Mesenteric fat pad (tissue), 1 donor: ENCODE data around the gene NEIL1. TPM values are rescaled to one million over a fixed set of nuclear protein-coding genes. Genes with fewer than 3 reads are reported as not detected.

Source experiments
- DNase-seq: peaks from one replicate; pipeline ENCODE4 v3.0.0-alpha.2; 2020; ENCODE audit warnings: low spot score
- total RNA-seq: library from RNA; stranded (reverse); fragmentation: NEBNext Ultra II Directional; extraction: Animal tissue kit (Norgen Biotek cat#: 25700); gene quantifications from one replicate; pipeline ENCODE4 v1.2.1, GENCODE V29; 2021
- donor health status: DM: yes; HTN: yes; CAD: no.

The NEIL1 gene
- total RNA-seq, 1 donor from 2014 or later: 17.9 TPM

DNA sequence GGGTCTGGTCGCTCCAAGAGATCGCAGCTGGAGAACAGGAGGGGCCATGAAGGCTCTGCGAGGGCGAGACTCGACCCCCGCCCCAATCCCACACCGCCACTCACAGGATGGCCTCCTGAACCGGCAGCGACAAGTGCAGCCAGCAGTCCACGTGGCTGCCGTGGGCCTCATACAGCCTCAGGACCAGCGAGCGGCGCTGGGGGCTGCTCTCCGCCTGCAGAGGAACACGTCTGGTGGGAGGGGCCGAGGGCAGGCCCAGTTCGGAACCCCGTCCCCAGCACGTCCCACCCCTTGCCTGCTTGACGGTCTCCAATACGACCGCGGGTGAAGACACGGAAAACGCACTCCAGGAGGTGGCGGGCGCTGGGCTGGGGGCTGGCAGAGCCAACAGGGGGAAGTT lies 9.2 kb downstream of the NEIL1 start:
- no peak for DNase-seq

DNA sequence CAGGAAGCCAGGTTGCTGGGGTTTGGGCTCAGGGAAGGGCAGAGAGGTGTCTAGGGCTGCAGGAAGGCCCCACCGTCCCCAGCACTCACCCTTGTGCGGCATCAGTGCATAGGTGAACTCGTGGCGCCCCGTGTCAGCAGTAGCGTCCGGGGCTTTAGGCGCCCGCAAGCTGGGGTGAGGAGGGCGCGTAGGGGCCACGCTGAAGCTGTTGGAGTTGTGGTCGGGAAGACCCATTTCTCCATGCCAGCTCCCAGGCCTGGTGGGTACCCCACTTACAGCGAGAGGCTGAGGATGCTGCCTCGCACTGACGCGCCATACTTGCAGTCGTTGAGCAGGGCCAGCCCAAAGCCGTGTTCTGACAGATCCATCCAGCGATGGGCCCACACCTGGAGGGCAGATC lies 9.7 kb downstream of the NEIL1 start:
- DNase-seq: no peak

- peak; percentile 84 for DNase-seq
These were observed 11.3 kb downstream of the NEIL1 start for GRCh38 chr15:75357976-75358673.

DNA sequence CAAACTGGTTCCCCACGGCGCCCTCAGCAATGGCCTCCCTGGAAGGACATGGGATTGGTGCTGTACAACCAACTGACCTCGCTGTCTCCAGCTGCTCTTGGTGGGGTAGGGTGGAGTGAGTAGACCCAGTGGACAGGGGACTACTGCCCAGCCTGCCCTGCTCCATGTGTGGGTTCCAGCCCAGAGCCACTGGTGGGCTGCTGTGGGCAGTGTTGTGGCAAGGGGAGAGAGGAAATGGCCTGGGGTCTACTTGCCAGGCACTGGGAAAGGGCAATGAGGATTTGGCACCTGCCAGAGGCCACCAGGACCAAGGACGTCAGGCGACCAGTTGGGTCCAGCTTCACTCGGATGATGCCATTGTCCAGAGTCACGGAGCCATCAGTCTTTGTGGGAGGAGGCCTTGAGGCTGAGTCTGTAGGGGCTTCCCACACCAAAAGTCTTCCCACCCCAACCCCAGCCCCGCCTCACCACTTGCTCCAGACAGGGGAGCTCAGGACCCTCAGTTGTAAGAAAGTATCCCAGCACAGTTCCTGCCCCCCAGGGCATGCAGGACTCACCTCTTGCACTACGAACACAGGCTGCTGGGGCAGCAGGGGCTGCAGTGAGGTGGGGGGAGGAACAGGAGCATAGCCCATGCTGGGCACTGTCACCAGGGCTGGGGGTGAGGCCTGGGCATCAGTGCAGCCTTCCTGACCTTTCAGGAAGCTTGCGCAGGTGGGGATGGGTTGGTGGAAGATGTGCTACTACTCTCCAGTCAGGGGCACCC lies 12.1 kb downstream of the NEIL1 start:
- peak; percentile 62 for DNase-seq

DNA sequence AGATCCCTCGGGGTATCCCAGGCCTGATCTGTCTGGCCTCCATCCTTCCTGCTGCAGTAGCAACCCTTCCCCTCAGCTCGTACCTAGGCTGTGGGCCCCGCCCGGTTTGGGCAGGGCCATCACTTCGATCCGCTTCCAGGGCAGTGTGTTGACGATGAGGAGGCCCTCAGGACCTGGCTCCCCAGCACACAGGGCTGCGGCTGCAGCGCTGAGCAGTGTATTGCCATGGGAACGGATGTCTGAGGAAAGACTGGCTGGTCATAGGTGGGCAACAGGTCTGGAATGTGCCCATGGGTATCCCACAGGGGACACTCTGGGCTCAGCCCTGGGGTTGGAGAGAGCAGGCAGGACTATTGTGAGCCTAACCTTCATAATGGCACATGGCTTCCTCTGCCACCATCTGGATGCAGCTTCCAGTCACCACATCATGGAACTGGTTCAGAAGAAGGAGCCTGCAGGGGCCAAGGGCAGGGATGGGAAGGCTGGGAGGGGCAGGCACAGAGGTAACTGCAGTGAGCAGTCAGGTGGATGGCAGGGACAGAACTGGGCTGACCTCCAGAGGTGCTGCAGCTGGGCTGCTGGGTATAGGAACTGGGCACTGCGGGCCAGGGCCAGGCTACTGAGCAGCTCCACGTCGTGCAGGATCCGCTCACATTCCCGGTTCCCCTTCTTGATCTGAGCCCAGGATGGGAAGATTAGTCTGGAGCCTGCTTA lies 12.9 kb downstream of the NEIL1 start:
- peak; percentile 81 for DNase-seq

GRCh38 chr15:75360391-75360790 lies 13.6 kb downstream of the NEIL1 start:
- peak; percentile 72 for DNase-seq

DNA sequence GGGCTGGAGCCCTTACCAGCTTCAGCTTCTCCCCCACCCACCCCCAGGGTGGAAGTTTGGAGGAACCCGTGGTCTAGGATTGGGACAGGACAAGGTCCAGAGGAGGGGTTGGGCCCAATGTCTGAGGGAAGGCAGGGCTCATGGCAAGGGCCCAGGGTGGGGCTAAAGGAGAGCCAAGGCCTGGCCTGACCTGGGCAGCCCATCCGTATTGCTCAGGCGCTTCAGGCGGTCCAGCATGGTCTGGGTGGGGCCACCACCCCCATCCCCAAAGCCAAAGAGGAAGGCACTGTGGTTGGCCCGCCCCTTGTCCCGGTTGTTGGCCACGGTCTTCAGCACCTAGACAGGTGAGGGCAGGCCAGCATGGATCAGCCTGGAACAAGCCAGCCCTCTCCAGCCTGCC lies 14.0 kb downstream of the NEIL1 start:
- DNase-seq: peak; percentile 87

DNA sequence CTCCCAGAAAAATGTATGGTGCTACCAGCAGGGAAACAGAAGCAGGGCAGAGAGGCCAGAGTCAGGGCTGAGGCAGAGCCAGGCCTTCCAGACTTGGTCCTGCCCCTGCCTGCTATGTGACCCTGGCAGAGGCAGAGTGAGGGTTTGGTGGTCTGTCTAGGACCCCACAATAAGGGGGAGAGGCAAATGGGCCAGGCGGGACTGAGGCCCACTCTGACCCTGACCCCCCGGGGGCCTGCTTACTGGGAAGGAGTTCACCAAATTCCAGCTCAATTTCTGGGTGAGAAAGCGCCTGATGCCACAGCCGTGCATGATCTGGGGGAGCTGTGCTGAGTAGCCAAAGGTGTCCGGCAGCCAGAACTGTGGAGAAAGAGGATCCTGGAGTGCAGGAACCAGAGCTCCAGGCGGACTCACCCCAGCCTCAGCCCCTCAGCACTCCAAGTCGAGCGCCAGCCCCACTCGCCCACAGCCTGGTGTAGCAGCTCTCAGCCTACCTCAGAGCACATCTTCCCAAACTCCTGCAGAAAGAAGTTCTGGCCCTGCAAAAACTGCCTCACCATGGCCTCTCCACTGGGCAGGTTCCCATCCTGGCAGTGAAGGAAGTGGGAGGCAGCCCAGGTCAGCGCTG lies 14.6 kb downstream of the NEIL1 start:
- DNase-seq: no peak

DNA sequence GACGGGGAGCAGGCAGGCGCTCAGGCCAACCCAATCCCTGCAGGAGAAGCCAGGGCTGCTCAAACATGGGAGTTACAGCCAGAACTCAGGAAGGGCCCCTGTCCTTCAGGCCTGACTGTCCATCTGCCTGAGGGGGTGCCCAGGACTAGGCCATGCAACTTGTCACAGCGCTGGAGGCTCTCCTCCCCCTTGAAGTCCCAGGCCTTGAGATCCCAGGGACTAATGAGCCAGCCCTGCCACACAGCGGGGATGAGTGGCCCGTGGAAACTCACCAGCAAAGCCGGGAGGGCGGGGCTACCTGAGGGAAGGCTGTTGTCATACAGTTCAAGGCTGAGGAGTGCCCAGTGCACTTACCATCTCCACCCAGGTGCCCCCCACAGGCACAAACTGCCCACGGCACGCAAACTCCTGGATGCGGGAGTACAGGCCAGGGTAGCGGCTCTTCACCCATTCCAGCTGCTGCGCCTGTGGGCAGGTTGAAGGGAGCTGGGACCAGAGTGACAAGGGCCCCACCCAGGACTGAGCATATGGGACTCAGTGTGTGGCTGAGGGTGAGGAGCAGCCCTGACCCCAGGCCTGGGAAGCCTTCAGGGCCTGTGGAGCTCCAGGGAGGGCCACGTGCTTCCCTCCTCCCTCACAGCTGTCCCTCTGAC lies 15.3 kb downstream of the NEIL1 start:
- DNase-seq: peak; percentile 81

DNA sequence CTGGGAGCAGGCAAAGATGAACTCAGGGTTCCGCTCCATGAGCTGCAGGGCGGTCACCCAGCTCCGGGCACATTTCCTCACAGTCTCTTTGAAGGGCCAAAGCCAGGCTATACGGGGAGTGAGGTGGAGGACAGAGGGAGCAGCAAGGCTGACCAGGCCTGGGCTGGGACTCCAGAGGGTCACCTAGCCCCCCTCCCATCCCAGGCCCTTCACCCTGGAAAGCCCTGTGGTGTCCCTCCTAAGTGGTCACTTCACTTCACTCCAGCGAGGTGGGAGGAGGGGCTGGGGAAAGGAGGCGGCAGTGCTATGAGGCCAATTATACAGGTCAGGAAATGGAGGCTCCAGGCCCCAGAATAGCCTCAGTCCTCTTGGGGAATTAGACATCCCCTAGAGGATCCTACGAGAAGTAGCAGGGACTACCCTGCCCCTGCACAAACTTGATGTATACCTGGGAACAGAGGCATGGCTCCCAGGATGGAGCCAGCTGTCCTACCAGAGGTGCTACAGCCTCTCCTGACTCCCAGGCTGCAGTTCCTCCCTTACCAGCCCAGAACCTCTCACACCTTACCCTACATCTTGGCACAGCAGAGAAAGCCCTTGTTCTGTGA lies 15.9 kb downstream of the NEIL1 start:
- DNase-seq: peak; percentile 64

- peak; percentile 67 for DNase-seq
These were observed 16.9 kb downstream of the NEIL1 start for GRCh38 chr15:75363786-75364185.

GRCh38 chr15:75364881-75365280 lies 18.0 kb downstream of the NEIL1 start:
- peak; percentile 64 for DNase-seq

GRCh38 chr15:75366163-75366562 lies 19.3 kb downstream of the NEIL1 start:
- peak; percentile 45 for DNase-seq

DNA sequence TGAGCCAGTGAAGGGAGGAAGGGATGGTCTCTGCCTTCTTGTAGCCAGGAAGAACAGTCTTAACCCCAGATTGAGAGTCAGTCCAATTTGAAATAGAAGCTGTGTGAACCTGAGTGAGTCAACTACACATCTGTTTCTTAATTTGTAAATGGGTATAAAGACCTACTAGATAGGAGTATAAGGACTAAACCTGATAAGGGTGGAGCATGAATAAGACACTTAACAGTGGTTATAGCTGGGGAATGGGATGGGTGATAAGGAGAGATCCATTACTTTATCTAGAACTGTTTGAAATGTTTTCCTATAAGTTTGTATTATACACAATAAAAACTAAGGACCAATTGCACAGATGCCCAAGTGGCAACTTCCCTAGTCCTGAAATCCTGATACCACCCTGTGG lies 20.2 kb downstream of the NEIL1 start:
- no peak for DNase-seq

- peak; percentile 84 for DNase-seq
These were observed 20.6 kb downstream of the NEIL1 start for GRCh38 chr15:75367406-75367912.

- DNase-seq: peak; percentile 97
These were observed 21.3 kb downstream of the NEIL1 start, which contains the start of gene MAN2C1 for GRCh38 chr15:75367913-75368688. TSS of gene MAN2C1 (minus strand) at chr15:75368607. CDS start at chr15:75368583, 24 bp downstream.

- no peak for DNase-seq
These were observed 21.9 kb downstream of the NEIL1 start for GRCh38 chr15:75368689-75369239.

DNA sequence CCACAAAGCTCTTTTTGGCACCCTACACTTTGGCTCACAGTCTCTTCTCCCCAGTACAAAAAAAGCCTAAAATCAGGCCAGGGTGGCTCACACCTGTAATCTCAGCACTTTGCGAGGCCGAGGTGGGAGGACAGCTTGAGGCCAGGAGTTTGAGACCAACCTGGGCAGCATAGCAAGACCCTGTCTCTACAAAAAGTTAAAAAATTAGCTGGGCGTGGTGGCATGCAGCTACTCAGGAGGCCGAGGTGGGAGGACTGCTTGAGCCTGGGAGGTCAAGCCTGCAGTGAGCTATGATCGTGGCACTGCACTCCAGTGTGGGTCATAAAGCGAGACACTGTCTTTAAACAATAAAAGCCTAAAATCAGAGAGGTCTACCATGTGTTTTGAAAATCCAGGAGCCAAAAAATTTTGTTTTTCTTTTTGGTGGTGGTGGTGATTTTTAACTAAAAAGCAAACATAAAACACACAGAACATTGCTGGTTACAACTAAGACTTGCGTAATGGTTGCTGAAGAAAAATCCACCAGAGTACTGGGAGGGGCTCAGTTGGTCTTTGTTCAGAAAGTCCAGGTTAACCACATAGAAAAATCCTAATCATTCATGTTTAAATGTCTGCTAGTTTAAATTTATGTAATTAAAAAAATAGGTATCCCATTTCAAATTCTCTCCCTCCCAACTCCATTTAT lies 23.2 kb downstream of the NEIL1 start:
- DNase-seq: no peak

GRCh38 chr15:75371486-75371885 lies 24.6 kb downstream of the NEIL1 start:
- DNase-seq: peak; percentile 47
